HL-60 (cell line): ENCODE results near the gene FHIT.

Experiments
- DNase-seq, 2 experiments: peaks; one replicate each; pipeline ENCODE4 v3.0.0-alpha.2; 2010 to 2020; ENCODE audit warnings: low read depth in 1 of 2, low spot score in 1 of 2
- H3K27ac ChIP-seq: fragments of 250-450 bp; sonication (Bioruptor Pico); replicated peaks from 2 replicates; pipeline ENCODE4 v1.5.1; 2020; ENCODE audit warnings: mild to moderate bottlenecking, moderate library complexity
- H3K27me3 ChIP-seq: fragments of 250-450 bp; sonication (Bioruptor Pico); 2 replicates; pipeline ENCODE4 v1.5.1; 2021; ENCODE audit warnings: mild to moderate bottlenecking, moderate library complexity; ENCODE audit not compliant: insufficient read depth, poor library complexity, severe bottlenecking
- H3K4me3 ChIP-seq: replicated peaks from 2 replicates; pipeline ENCODE4 v1.5.1; 2011; ENCODE audit warnings: mild to moderate bottlenecking, control low read depth, low read length; ENCODE audit not compliant: insufficient read depth
- GABPA ChIP-seq: IDR thresholded peaks from 2 replicates; pipeline ENCODE4 v1.6.1; 2012; ENCODE audit warnings: low read depth
- POLR2AphosphoS5 ChIP-seq: IDR thresholded peaks from 2 replicates; pipeline ENCODE4 v1.6.1; 2012; ENCODE audit warnings: low read depth
- SPI1 ChIP-seq: IDR thresholded peaks from 2 replicates; pipeline ENCODE4 v1.6.1; 2012; ENCODE audit warnings: low read depth, mild to moderate bottlenecking, borderline replicate concordance
- TF ChIP-seq, protein P1 (sequence below): IDR thresholded peaks from one replicate; pipeline ENCODE4 v1.5.1; 2011; ENCODE audit warnings: low read length, control low read depth, inconsistent platforms; ENCODE audit not compliant: insufficient read depth
- TF ChIP-seq, protein P2 (sequence below): IDR thresholded peaks from 2 replicates; pipeline ENCODE4 v1.6.1; 2012; ENCODE audit warnings: low read depth; ENCODE audit not compliant: insufficient replicate concordance

FHIT gene

DNA sequence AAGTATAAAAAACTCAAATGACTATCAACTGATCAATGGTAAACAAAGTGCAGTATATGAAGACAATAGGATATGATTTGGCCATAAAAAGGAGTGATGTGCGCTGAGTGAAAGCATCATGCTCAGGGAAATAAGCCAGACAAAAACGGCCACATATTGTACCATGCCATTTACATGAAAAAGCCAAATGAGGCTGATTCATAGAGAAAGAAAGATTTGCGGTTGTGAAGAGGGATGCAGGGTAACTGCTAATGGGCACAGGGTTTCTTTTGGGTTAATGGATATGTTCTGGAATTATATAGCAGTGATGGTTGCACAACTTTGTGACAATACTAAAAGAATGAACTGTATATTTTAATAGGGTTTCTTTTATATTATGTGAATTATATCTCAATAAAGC lies 1324.2 kb downstream of the FHIT start:
- Histone ChIP-seq H3K27me3 (no peaks in the 10 kb centered on the region), H3K4me3 (no peak overlapping the region), H3K27ac (no peak overlapping the region)
- TF ChIP-seq, protein P1, sequence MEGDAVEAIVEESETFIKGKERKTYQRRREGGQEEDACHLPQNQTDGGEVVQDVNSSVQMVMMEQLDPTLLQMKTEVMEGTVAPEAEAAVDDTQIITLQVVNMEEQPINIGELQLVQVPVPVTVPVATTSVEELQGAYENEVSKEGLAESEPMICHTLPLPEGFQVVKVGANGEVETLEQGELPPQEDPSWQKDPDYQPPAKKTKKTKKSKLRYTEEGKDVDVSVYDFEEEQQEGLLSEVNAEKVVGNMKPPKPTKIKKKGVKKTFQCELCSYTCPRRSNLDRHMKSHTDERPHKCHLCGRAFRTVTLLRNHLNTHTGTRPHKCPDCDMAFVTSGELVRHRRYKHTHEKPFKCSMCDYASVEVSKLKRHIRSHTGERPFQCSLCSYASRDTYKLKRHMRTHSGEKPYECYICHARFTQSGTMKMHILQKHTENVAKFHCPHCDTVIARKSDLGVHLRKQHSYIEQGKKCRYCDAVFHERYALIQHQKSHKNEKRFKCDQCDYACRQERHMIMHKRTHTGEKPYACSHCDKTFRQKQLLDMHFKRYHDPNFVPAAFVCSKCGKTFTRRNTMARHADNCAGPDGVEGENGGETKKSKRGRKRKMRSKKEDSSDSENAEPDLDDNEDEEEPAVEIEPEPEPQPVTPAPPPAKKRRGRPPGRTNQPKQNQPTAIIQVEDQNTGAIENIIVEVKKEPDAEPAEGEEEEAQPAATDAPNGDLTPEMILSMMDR, result no peak
- TF ChIP-seq SPI1, result no peak
- TF ChIP-seq GABPA, result no peak
- TF ChIP-seq, protein P2, sequence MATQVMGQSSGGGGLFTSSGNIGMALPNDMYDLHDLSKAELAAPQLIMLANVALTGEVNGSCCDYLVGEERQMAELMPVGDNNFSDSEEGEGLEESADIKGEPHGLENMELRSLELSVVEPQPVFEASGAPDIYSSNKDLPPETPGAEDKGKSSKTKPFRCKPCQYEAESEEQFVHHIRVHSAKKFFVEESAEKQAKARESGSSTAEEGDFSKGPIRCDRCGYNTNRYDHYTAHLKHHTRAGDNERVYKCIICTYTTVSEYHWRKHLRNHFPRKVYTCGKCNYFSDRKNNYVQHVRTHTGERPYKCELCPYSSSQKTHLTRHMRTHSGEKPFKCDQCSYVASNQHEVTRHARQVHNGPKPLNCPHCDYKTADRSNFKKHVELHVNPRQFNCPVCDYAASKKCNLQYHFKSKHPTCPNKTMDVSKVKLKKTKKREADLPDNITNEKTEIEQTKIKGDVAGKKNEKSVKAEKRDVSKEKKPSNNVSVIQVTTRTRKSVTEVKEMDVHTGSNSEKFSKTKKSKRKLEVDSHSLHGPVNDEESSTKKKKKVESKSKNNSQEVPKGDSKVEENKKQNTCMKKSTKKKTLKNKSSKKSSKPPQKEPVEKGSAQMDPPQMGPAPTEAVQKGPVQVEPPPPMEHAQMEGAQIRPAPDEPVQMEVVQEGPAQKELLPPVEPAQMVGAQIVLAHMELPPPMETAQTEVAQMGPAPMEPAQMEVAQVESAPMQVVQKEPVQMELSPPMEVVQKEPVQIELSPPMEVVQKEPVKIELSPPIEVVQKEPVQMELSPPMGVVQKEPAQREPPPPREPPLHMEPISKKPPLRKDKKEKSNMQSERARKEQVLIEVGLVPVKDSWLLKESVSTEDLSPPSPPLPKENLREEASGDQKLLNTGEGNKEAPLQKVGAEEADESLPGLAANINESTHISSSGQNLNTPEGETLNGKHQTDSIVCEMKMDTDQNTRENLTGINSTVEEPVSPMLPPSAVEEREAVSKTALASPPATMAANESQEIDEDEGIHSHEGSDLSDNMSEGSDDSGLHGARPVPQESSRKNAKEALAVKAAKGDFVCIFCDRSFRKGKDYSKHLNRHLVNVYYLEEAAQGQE, result no peak
- TF ChIP-seq POLR2AphosphoS5, result no peak
- no peak for DNase-seq

DNA sequence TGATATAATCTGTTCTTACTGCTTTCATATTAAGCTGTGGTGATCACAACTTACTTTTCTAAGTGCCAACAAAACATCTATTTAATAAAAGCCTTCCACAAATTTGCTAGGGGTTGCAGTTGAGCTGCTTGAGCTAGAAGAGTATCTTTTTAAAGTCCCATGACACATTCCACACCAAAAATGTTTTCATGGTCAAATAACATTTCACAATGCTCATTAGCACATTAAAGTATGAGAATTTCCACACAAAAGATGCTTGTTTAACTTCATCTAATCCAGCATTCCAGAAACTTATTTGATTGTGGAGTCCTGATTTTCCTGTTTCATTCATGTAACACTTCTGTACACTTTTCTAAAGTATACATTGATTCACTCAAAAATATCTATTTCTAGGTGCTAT lies 1325.3 kb downstream of the FHIT start:
- TF ChIP-seq, protein P2, result no peak
- TF ChIP-seq GABPA (no peak), POLR2AphosphoS5 (no peak), SPI1 (no peak)
- TF ChIP-seq, protein P1, result no peak
- no peaks in the 10 kb centered on the region for H3K27me3 ChIP-seq
- no peak overlapping the region for H3K4me3 ChIP-seq
- H3K27ac ChIP-seq, result no peak overlapping the region
- no peak for DNase-seq

DNA sequence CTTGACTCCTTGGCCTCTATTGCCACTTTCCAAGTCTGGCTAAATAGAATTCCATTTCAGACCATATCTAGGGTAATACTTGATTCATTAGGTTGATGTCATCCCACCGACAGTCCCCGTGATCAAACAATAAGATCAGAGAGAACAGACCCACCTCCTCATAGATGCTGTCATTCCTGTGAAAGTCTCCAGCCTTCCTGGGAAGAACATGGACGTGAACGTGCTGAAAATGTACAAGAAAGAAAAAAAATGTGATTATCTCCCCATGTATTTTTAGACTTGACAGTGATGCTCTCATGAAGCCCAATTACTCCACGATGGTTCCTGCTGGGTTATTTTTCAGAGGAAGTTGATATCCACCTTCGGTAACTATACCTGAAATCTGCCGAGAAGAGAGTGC lies 1329.1 kb downstream of the FHIT start:
- TF ChIP-seq, protein P1, result no peak
- TF ChIP-seq POLR2AphosphoS5 (no peak), SPI1 (no peak), GABPA (no peak)
- TF ChIP-seq, protein P2, result no peak
- Histone ChIP-seq H3K27ac (no peak overlapping the region), H3K4me3 (no peak overlapping the region), H3K27me3 (no peaks in the 10 kb centered on the region)
- no peak for DNase-seq
